GM12878 (cell line): Measurements from ENCODE around the gene FBXO27.

Experiments used
- BHLHE40 ChIP-seq, 2 experiments: fragments of 450-650 bp in 1 of 2; IDR thresholded peaks; 2 replicates each; pipeline ENCODE4 v1.6.1; 2011 to 2017; ENCODE audit warnings: low read depth in 2 of 2, borderline replicate concordance in 1 of 2, improper control_type of control experiment in 1 of 2, low read length in 1 of 2, mild to moderate bottlenecking in 1 of 2
- GABPA ChIP-seq: IDR thresholded peaks from 2 replicates; pipeline ENCODE4 v1.6.1; 2014; ENCODE audit warnings: antibody characterized with exemption, low read depth, mild to moderate bottlenecking, inconsistent platforms
- IKZF2 ChIP-seq, 2 experiments: fragments of 450-650 bp; IDR thresholded peaks; 2 replicates each; pipeline ENCODE4 v1.6.1; 2017; ENCODE audit warnings: mild to moderate bottlenecking in 2 of 2, moderate library complexity in 2 of 2
- LARP7 ChIP-seq: fragments of 450-650 bp; IDR thresholded peaks from 2 replicates; pipeline ENCODE4 v1.6.1; 2017; ENCODE audit warnings: mild to moderate bottlenecking
- MYC ChIP-seq: IDR thresholded peaks from 2 replicates; pipeline ENCODE4 v1.6.1; 2011; ENCODE audit warnings: mild to moderate bottlenecking, low read length, moderate library complexity, inconsistent platforms; ENCODE audit not compliant: insufficient read depth, insufficient replicate concordance, insufficient read length, severe bottlenecking
- PKNOX1 ChIP-seq: fragments of 450-650 bp; IDR thresholded peaks from 2 replicates; pipeline ENCODE4 v1.6.1; 2016; ENCODE audit warnings: mild to moderate bottlenecking
- POLR2A ChIP-seq: IDR thresholded peaks from 2 replicates; pipeline ENCODE4 v1.6.1; 2011; ENCODE audit warnings: low read depth, mild to moderate bottlenecking, low read length
- POLR2AphosphoS2 ChIP-seq: IDR thresholded peaks from 2 replicates; pipeline ENCODE4 v1.6.1; 2011; ENCODE audit warnings: low read depth, mild to moderate bottlenecking, low read length, improper control_type of control experiment, moderate library complexity
- POU2F2 ChIP-seq: IDR thresholded peaks from 3 replicates; pipeline ENCODE4 v1.6.1; 2011; ENCODE audit warnings: low read depth, mild to moderate bottlenecking, low read length, borderline replicate concordance
- REST ChIP-seq: IDR thresholded peaks from 2 replicates; pipeline ENCODE4 v1.6.1; 2012; ENCODE audit warnings: mild to moderate bottlenecking, low read depth, low read length
- RUNX3 ChIP-seq: IDR thresholded peaks from 2 replicates; pipeline ENCODE4 v1.6.1; 2012; ENCODE audit warnings: low read length, inconsistent platforms
- TF ChIP-seq, protein P1 (sequence below), 3 experiments: IDR thresholded peaks in 2 of 3; conservative IDR thresholded peaks in 1 of 3; 2 replicates each; pipeline ENCODE4 v1.5.1; 2011; ENCODE audit warnings: low read depth in 3 of 3, low read length in 3 of 3, mild to moderate bottlenecking in 3 of 3, control low read depth in 2 of 3, moderate library complexity in 2 of 3, inconsistent platforms in 1 of 3, mixed read lengths in 1 of 3; ENCODE audit not compliant: control insufficient read depth in 2 of 3, insufficient read depth in 1 of 3; ENCODE audit errors: extremely low read depth in 1 of 3
- TF ChIP-seq, protein P2 (sequence below): IDR thresholded peaks from 2 replicates; pipeline ENCODE4 v1.6.1; 2011; ENCODE audit warnings: mild to moderate bottlenecking, low read depth, low read length, moderate library complexity; ENCODE audit not compliant: insufficient replicate concordance

DNA sequence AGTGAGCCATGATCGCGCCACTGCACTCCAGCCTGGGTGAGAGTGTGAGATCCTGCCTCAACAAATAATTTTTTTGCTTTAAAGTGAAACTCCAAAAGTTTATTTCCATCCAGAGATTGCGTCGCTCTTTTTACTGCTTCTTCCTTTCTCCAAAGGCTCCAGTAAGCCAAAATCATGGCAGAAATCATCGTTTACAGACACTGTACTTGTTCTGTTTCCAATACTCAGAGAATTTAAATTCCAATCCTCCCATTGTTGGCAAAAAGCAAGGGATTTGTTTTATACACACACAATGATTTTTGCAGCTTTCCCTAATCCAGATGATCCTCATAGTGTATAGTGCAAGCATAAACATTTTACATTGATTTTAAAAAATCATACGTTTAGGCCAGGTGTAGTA is 15.3 kb downstream of the FBXO27 start:
- TF ChIP-seq, protein P1, sequence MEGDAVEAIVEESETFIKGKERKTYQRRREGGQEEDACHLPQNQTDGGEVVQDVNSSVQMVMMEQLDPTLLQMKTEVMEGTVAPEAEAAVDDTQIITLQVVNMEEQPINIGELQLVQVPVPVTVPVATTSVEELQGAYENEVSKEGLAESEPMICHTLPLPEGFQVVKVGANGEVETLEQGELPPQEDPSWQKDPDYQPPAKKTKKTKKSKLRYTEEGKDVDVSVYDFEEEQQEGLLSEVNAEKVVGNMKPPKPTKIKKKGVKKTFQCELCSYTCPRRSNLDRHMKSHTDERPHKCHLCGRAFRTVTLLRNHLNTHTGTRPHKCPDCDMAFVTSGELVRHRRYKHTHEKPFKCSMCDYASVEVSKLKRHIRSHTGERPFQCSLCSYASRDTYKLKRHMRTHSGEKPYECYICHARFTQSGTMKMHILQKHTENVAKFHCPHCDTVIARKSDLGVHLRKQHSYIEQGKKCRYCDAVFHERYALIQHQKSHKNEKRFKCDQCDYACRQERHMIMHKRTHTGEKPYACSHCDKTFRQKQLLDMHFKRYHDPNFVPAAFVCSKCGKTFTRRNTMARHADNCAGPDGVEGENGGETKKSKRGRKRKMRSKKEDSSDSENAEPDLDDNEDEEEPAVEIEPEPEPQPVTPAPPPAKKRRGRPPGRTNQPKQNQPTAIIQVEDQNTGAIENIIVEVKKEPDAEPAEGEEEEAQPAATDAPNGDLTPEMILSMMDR (IDR thresholded peaks at IDR 0.05 in 2 of 3, conservative IDR thresholded peaks at IDR 0.05 in 1 of 3; ENCODE audit: control insufficient read depth in 2 of 3, extremely low read depth in 1 of 3, insufficient read depth in 1 of 3, low read depth in 3 of 3, low read length in 3 of 3): no peak
- TF ChIP-seq REST (no peak), GABPA (no peak), LARP7 (no peak), PKNOX1 (no peak), BHLHE40 (IDR thresholded peaks at IDR 0.05; ENCODE audit: borderline replicate concordance in 1 of 2, low read depth in 2 of 2, low read length in 1 of 2) (no peak), POLR2A (no peak), POLR2AphosphoS2 (no peak), MYC (no peak), POU2F2 (no peak), IKZF2 (IDR thresholded peaks at IDR 0.05) (no peak), RUNX3 (no peak)
- TF ChIP-seq, protein P2, sequence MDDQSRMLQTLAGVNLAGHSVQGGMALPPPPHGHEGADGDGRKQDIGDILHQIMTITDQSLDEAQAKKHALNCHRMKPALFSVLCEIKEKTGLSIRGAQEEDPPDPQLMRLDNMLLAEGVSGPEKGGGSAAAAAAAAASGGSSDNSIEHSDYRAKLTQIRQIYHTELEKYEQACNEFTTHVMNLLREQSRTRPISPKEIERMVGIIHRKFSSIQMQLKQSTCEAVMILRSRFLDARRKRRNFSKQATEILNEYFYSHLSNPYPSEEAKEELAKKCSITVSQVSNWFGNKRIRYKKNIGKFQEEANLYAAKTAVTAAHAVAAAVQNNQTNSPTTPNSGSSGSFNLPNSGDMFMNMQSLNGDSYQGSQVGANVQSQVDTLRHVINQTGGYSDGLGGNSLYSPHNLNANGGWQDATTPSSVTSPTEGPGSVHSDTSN: no peak
